Measurements from ENCODE around the gene NHERF2. TPM values are rescaled to one million over a fixed set of nuclear protein-coding genes. Genes with fewer than 3 reads are reported as not detected.

Gene NHERF2
- total and polyA plus RNA-seq, 2 experiments from 2014 or later, result 12.0 to 16.5 TPM

GRCh38 chr16:2001035-2001434, 25.7 kb upstream of the NHERF2 start:
- no peak overlapping the region for H2AFZ ChIP-seq
- TF ChIP-seq ZNF331 (CRISPR knock-in tag; IDR thresholded peaks at IDR 0.05; ENCODE audit: low read depth) (no peak), CREB1 (CRISPR knock-in tag; IDR thresholded peaks at IDR 0.05; ENCODE audit: low read depth) (no peak), ZNF462 (CRISPR knock-in tag; IDR thresholded peaks at IDR 0.05) (no peak), NANOG (IDR thresholded peaks at IDR 0.05; ENCODE audit: borderline replicate concordance) (no peak), EZH2 (IDR thresholded peaks at IDR 0.05; ENCODE audit: low read depth, unreplicated experiment) (no peak), JUNB (IDR thresholded peaks at IDR 0.05; ENCODE audit: unreplicated experiment) (no peak), ETS1 (IDR thresholded peaks at IDR 0.05) (no peak), CTCF (conservative IDR thresholded peaks at IDR 0.05; ENCODE audit: low read depth in 2 of 2) (no peak), ZNF114 (CRISPR knock-in tag; IDR thresholded peaks at IDR 0.05) (no peak), STAT1 (IDR thresholded peaks at IDR 0.05; ENCODE audit: unreplicated experiment) (no peak), REST (IDR thresholded peaks at IDR 0.05; ENCODE audit: unreplicated experiment) (no peak), POLR2AphosphoS5 (IDR thresholded peaks at IDR 0.05; ENCODE audit: low read depth) (no peak), EZH2phosphoT487 (IDR thresholded peaks at IDR 0.05; ENCODE audit: unreplicated experiment) (no peak)
- H3K9me3 Mint-ChIP-seq, result no peaks in the 10 kb centered on the region
- H4K20me1 ChIP-seq (replicated peaks; ENCODE audit: insufficient read depth), result peaks cover 13% of the 10 kb centered on the region
- H3K4me1 ChIP-seq (ENCODE audit: insufficient read depth), result peaks cover 8% of the 10 kb centered on the region; the same call in 1 of the 2 replicates
- peaks cover 27% of the 10 kb centered on the region for H3K36me3 Mint-ChIP-seq (ENCODE audit: low read depth)
- H3K4me3 Mint-ChIP-seq, result no peak overlapping the region
- no peak overlapping the region for H3K27ac ChIP-seq (ENCODE audit: low read depth)
- H3F3A ChIP-seq (replicated peaks; ENCODE audit: low read depth), result peaks cover 22% of the 10 kb centered on the region; the same call in 1 of the 2 replicates
- no peaks in the 10 kb centered on the region for H3K9me2 ChIP-seq (ENCODE audit: insufficient read depth)
- ATAC-seq (no peak), DNase-seq (ENCODE audit: low spot score) (no peak)
- H3K27me3 ChIP-seq (ENCODE audit: insufficient read depth), result no peaks in the 10 kb centered on the region
- no peak overlapping the region for H3K4me2 ChIP-seq
- H3K36me3 ChIP-seq (ENCODE audit: insufficient read depth), result no peaks in the 10 kb centered on the region; the same call in 1 of the 2 replicates
- H3K79me2 ChIP-seq (replicated peaks; ENCODE audit: insufficient read depth), result peaks cover 9% of the 10 kb centered on the region; the same call in 1 of the 2 replicates
- H3K4me3 ChIP-seq, result no peak overlapping the region
- no peak overlapping the region for H3K27ac Mint-ChIP-seq
- peaks cover 9% of the 10 kb centered on the region for H3K4me1 Mint-ChIP-seq
- peaks cover 4% of the 10 kb centered on the region for H3K27me3 Mint-ChIP-seq (ENCODE audit: insufficient read depth, low read depth, poor library complexity)
